MM.1S (cell line): ENCODE results near the gene TMEM108.

ENCODE experiments used
- DNase-seq: peaks from one replicate; pipeline ENCODE4 v3.0.0-alpha.2; 2015
- H2AFZ ChIP-seq: fragments of 300-600 bp; sonication (generic); 2 replicates; pipeline ENCODE4 v1.6.0; 2016; ENCODE audit warnings: antibody characterized with exemption, low read length
- H3F3A ChIP-seq: fragments of 300-600 bp; sonication (generic); 2 replicates; pipeline ENCODE4 v1.6.1; 2016; ENCODE audit warnings: mild to moderate bottlenecking, antibody characterized with exemption, low read length, moderate library complexity, mixed read lengths; ENCODE audit not compliant: insufficient read depth
- H3K27ac ChIP-seq: fragments of 300-600 bp; sonication (generic); 2 replicates; pipeline ENCODE4 v1.5.1; 2016; ENCODE audit warnings: mild to moderate bottlenecking, low read length
- H3K27me3 ChIP-seq: fragments of 300-600 bp; sonication (generic); replicated peaks from 2 replicates; pipeline ENCODE4 v1.6.0; 2016; ENCODE audit warnings: low read length; ENCODE audit not compliant: insufficient read depth
- H3K36me3 ChIP-seq: fragments of 300-600 bp; sonication (generic); replicated peaks from 2 replicates; pipeline ENCODE4 v1.6.1; 2016; ENCODE audit warnings: mild to moderate bottlenecking, low read length, mixed read lengths; ENCODE audit not compliant: insufficient read depth
- H3K4me1 ChIP-seq: fragments of 300-600 bp; sonication (generic); 2 replicates; pipeline ENCODE4 v1.6.1; 2016; ENCODE audit warnings: low read length, mixed read lengths
- H3K4me2 ChIP-seq: fragments of 300-600 bp; sonication (generic); 2 replicates; pipeline ENCODE4 v1.6.0; 2016; ENCODE audit warnings: low read depth, low read length
- H3K4me3 ChIP-seq: fragments of 300-600 bp; sonication (generic); 2 replicates; pipeline ENCODE4 v1.5.1; 2016; ENCODE audit warnings: low read length, mixed read lengths
- H3K79me2 ChIP-seq: fragments of 300-600 bp; sonication (generic); 2 replicates; pipeline ENCODE4 v1.6.1; 2016; ENCODE audit warnings: mixed run types, low read length, mixed read lengths
- H3K9ac ChIP-seq: fragments of 300-600 bp; sonication (generic); 2 replicates; pipeline ENCODE4 v1.6.1; 2016; ENCODE audit warnings: low read length, mixed read lengths
- H3K9me2 ChIP-seq: fragments of 300-600 bp; sonication (generic); replicated peaks from 2 replicates; pipeline ENCODE4 v1.6.1; 2016; ENCODE audit warnings: mild to moderate bottlenecking, low read length, mixed read lengths; ENCODE audit not compliant: insufficient read depth
- H3K9me3 ChIP-seq: fragments of 300-600 bp; sonication (generic); replicated peaks from 2 replicates; pipeline ENCODE4 v1.6.1; 2016; ENCODE audit warnings: mild to moderate bottlenecking, low read length, mixed read lengths; ENCODE audit not compliant: insufficient read depth
- H4K20me1 ChIP-seq: fragments of 300-600 bp; sonication (generic); 2 replicates; pipeline ENCODE4 v1.6.1; 2016; ENCODE audit warnings: mild to moderate bottlenecking, low read length, moderate library complexity, mixed read lengths; ENCODE audit not compliant: insufficient read depth
- CTCF ChIP-seq: fragments of 300-600 bp; sonication (generic); IDR thresholded peaks from 2 replicates; pipeline ENCODE4 v1.5.1; 2016; ENCODE audit warnings: antibody characterized with exemption, low read length, mixed read lengths
- EZH2 ChIP-seq: fragments of 300-600 bp; sonication (generic); optimal IDR thresholded peaks from 2 replicates; pipeline ENCODE3; 2017; ENCODE audit warnings: low read depth, mild to moderate bottlenecking, antibody characterized with exemption, low read length, mixed read lengths
- EZH2phosphoT487 ChIP-seq: fragments of 300-600 bp; sonication (generic); IDR thresholded peaks from 2 replicates; pipeline ENCODE4 v1.6.1; 2018; ENCODE audit warnings: antibody characterized with exemption, low read length

Gene TMEM108

GRCh38 chr3:133425898-133426297 lies 387.7 kb downstream of the TMEM108 start:
- Histone ChIP-seq H3K9ac (no peak overlapping the region), H3K79me2 (no peaks in the 10 kb centered on the region), H3K4me3 (no peak overlapping the region), H3K27me3 (no peaks in the 10 kb centered on the region), H2AFZ (no peak overlapping the region), H3K9me3 (no peaks in the 10 kb centered on the region), H3K27ac (no peak overlapping the region), H3K4me2 (no peak overlapping the region), H3K36me3 (no peaks in the 10 kb centered on the region), H3K9me2 (no peaks in the 10 kb centered on the region), H4K20me1 (no peaks in the 10 kb centered on the region), H3K4me1 (peaks cover 8% of the 10 kb centered on the region), H3F3A (0 out of 2 replicates have a peak, but pooled peaks cover 6% of the 10 kb centered on the region)
- TF ChIP-seq CTCF (no peak), EZH2 (no peak), EZH2phosphoT487 (no peak)
- DNase-seq = no peak

- Histone ChIP-seq H3K79me2 (no peaks in the 10 kb centered on the region), H3K27ac (no peak overlapping the region), H3K36me3 (no peaks in the 10 kb centered on the region), H3K4me1 (peaks cover 8% of the 10 kb centered on the region), H3K4me2 (no peak overlapping the region), H3K4me3 (no peak overlapping the region), H2AFZ (no peak overlapping the region), H3K9me3 (no peaks in the 10 kb centered on the region), H4K20me1 (no peaks in the 10 kb centered on the region), H3K9ac (no peak overlapping the region), H3K9me2 (no peaks in the 10 kb centered on the region), H3F3A (0 out of 2 replicates have a peak, but pooled peaks cover 6% of the 10 kb centered on the region), H3K27me3 (no peaks in the 10 kb centered on the region)
- TF ChIP-seq CTCF = no peak
- no peak for TF ChIP-seq EZH2phosphoT487
- no peak for TF ChIP-seq EZH2
- no peak for DNase-seq
Observed at GRCh38 chr3:133426721-133427120, 388.5 kb downstream of the TMEM108 start.

GRCh38 chr3:133428552-133428951 lies 390.4 kb downstream of the TMEM108 start:
- H3K9me3 ChIP-seq = no peaks in the 10 kb centered on the region
- H3K9me2 ChIP-seq = no peaks in the 10 kb centered on the region
- no peak overlapping the region for H3K27ac ChIP-seq
- H2AFZ ChIP-seq = no peak overlapping the region
- H3K27me3 ChIP-seq = no peaks in the 10 kb centered on the region
- no peaks in the 10 kb centered on the region for H3K79me2 ChIP-seq
- H3K4me1 ChIP-seq = peaks cover 8% of the 10 kb centered on the region
- no peaks in the 10 kb centered on the region for H3K36me3 ChIP-seq
- 0 out of 2 replicates have a peak, but pooled peaks cover 6% of the 10 kb centered on the region for H3F3A ChIP-seq
- H3K4me3 ChIP-seq = no peak overlapping the region
- no peak overlapping the region for H3K9ac ChIP-seq
- no peak overlapping the region for H3K4me2 ChIP-seq
- H4K20me1 ChIP-seq = no peaks in the 10 kb centered on the region
- TF ChIP-seq CTCF (no peak), EZH2 (no peak), EZH2phosphoT487 (no peak)
- no peak for DNase-seq
